K562 (cell line): ENCODE results near the gene SDK1. TPM values are rescaled to one million over a fixed set of nuclear protein-coding genes. Genes with fewer than 3 reads are reported as not detected.

ENCODE experiments used
- ATAC-seq: fragments of 200-7000 bp; cut with Tn5 transposase; 3 replicates; pipeline ENCODE4 v1.9.1; 2020; ENCODE audit warnings: moderate library complexity
- BruUV-seq: library from RNA; stranded (reverse); fragments of 400-500 nt; replicated peaks from 2 replicates; lab custom pipeline; 2021; lab: Mats Ljungman, UMichigan
- CTCF ChIA-PET: fragments of 300-600 bp; formaldehyde crosslinking; extraction: SDS; loops from one replicate; lab custom pipeline; 2021; ENCODE audit warnings: low intra/inter-chr PET ratio; lab: Yijun Ruan, JAX
- POLR2A ChIA-PET: fragments of 300-600, 350-650 bp; sonication (Branson Sonifier 250); formaldehyde crosslinking; extraction: SDS; loops from one replicate; lab custom pipeline; 2021; ENCODE audit warnings: antibody characterized with exemption, inconsistent platforms; lab: Yijun Ruan, JAX
- DNase-seq, 4 experiments: peaks; one replicate each; pipeline versions ENCODE4 v3.0.0 to v3.0.0-alpha.2; 2011 to 2018; ENCODE audit warnings: low spot score in 3 of 4, mixed read lengths in 3 of 4; ENCODE audit errors: extremely low read depth in 1 of 4
- FAIRE-seq: peaks from 2 replicates; lab custom pipeline; 2011; peaks lifted over from hg19 to GRCh38; lab: Jason Lieb, UNC
- H2AFZ ChIP-seq: 2 replicates; pipeline ENCODE4 v1.6.0; 2011; ENCODE audit warnings: low read depth, low read length, control low read depth, inconsistent platforms
- H3K27ac ChIP-seq: fragments of 200-600 bp; 3 replicates; pipeline ENCODE4 v1.8.0; 2011; ENCODE audit warnings: low read depth, mild to moderate bottlenecking, control low read depth, inconsistent platforms, low read length, moderate library complexity, mixed read lengths; ENCODE audit errors: extremely low read depth
- H3K27me3 ChIP-seq, 2 experiments: fragments of 300-600 bp in 1 of 2; 2 replicates in 1 of 2; 3 replicates in 1 of 2; pipeline versions ENCODE4 v1.6.0 to v1.8.0; 2011; ENCODE audit warnings: inconsistent platforms in 2 of 2, low read length in 2 of 2, mild to moderate bottlenecking in 1 of 2, mixed read lengths in 1 of 2, moderate library complexity in 1 of 2; ENCODE audit not compliant: control insufficient read depth in 2 of 2, insufficient read depth in 2 of 2
- H3K36me3 ChIP-seq: fragments of 300-600 bp; 3 replicates; pipeline ENCODE4 v1.8.0; 2011; ENCODE audit warnings: mild to moderate bottlenecking, low read length, inconsistent platforms; ENCODE audit not compliant: control insufficient read depth, insufficient read depth
- H3K4me1 ChIP-seq, 2 experiments: fragments of 200-600 bp in 1 of 2; replicated peaks in 1 of 2; 2 replicates in 1 of 2; 3 replicates in 1 of 2; pipeline versions ENCODE4 v1.5.1 to v1.8.0; 2011; ENCODE audit warnings: inconsistent platforms in 2 of 2, low read length in 2 of 2, mild to moderate bottlenecking in 1 of 2, mixed read lengths in 1 of 2, moderate library complexity in 1 of 2; ENCODE audit not compliant: control insufficient read depth in 2 of 2, insufficient read depth in 2 of 2
- H3K4me2 ChIP-seq: 2 replicates; pipeline ENCODE4 v1.6.1; 2011; ENCODE audit warnings: low read length, control low read depth, inconsistent platforms, mixed read lengths; ENCODE audit not compliant: insufficient read depth
- H3K4me3 ChIP-seq: fragments of 200-600 bp; sonication (generic), shearing (Covaris generic); 2 replicates; pipeline ENCODE4 v1.5.1; 2016; ENCODE audit warnings: control low read depth, inconsistent platforms
- H3K79me2 ChIP-seq: fragments of 200-600 bp; 3 replicates; pipeline ENCODE4 v1.8.0; 2011; ENCODE audit warnings: low read length, inconsistent platforms; ENCODE audit not compliant: control insufficient read depth, insufficient read depth
- H3K9ac ChIP-seq, 2 experiments: 2 replicates each; pipeline versions ENCODE4 v1.6.0 to v1.6.1; 2011; ENCODE audit warnings: low read depth in 2 of 2, low read length in 2 of 2, control low read depth in 1 of 2, inconsistent platforms in 1 of 2, mild to moderate bottlenecking in 1 of 2, mixed read lengths in 1 of 2; ENCODE audit not compliant: insufficient read depth in 1 of 2
- H3K9me1 ChIP-seq: one replicate; pipeline ENCODE4 v1.6.0; 2011; ENCODE audit warnings: inconsistent platforms, mild to moderate bottlenecking, low read length, moderate library complexity; ENCODE audit not compliant: control insufficient read depth, insufficient read depth
- H3K9me3 ChIP-seq: replicated peaks from 2 replicates; pipeline ENCODE4 v1.5.1; 2011; ENCODE audit warnings: low read depth, low read length, inconsistent platforms; ENCODE audit not compliant: control insufficient read depth, insufficient read depth
- H4K20me1 ChIP-seq: replicated peaks from 2 replicates; pipeline ENCODE4 v1.6.1; 2011; ENCODE audit warnings: low read length, inconsistent platforms, mixed read lengths; ENCODE audit not compliant: control insufficient read depth, insufficient read depth
- CHAMP1 ChIP-seq: fragments of 450-650 bp; IDR thresholded peaks from 2 replicates; pipeline ENCODE4 v1.6.1; 2016; ENCODE audit warnings: mild to moderate bottlenecking
- PCBP1 ChIP-seq: fragments of 200-400 bp; formaldehyde crosslinking; IDR thresholded peaks from 2 replicates; pipeline ENCODE4 v1.6.1; 2018; ENCODE audit warnings: mild to moderate bottlenecking, low read depth, low read length; ENCODE audit not compliant: poor library complexity, severe bottlenecking
- PREB ChIP-seq: sonication (generic); formaldehyde crosslinking; IDR thresholded peaks from 2 replicates; pipeline ENCODE4 v1.8.1; 2023; ENCODE audit warnings: mild to moderate bottlenecking, missing genetic modification reagents
- ZBTB8A ChIP-seq: fragments of 450-650 bp; IDR thresholded peaks from 2 replicates; pipeline ENCODE4 v1.6.1; 2018; ENCODE audit warnings: mild to moderate bottlenecking, moderate library complexity; ENCODE audit not compliant: partially characterized antibody
- ZNF507 ChIP-seq: conservative IDR thresholded peaks from 2 replicates; pipeline ENCODE4 v1.6.1; 2017; ENCODE audit warnings: missing genetic modification characterization, missing compliant biosample characterization
- ZNF592 ChIP-seq: fragments of 450-650 bp; IDR thresholded peaks from 2 replicates; pipeline ENCODE4 v1.6.1; 2017; ENCODE audit warnings: antibody characterized with exemption, mild to moderate bottlenecking
- ZNF740 ChIP-seq, 3 experiments: fragments of 200-800 bp in 1 of 3; sonication (Bioruptor generic) in 1 of 3; sonication (generic) in 1 of 3; formaldehyde crosslinking in 1 of 3; IDR thresholded peaks; 2 replicates each; pipeline versions ENCODE4 v1.6.1 to v1.8.0; 2016 to 2022; ENCODE audit warnings: mild to moderate bottlenecking in 2 of 3, missing compliant biosample characterization in 2 of 3, missing genetic modification characterization in 2 of 3, missing genetic modification reagents in 1 of 3
- WGBS: fragments of 100-300 bp; shearing (Covaris generic); methylation state at CpG from one replicate; pipeline ENCODE4 v1.1.6; 2016; ENCODE audit warnings: low coverage, mixed read lengths; ENCODE audit not compliant: insufficient coverage; ENCODE audit errors: missing lambda C conversion rate; 5-methylcytosine and 5-hydroxymethylcytosine counted together
- in situ Hi-C: fragments of 300-500 bp; cut with MboI; formaldehyde crosslinking; loops from 4 replicates; pipeline ENCODE4 v1.15.0; 2018; ENCODE audit warnings: inconsistent platforms, mixed read lengths
- intact Hi-C: fragments of 100-400 bp; cut with micrococcal nuclease; formaldehyde crosslinking; loops from 2 replicates; pipeline ENCODE4 v1.14.2; 2022
- polyA plus RNA-seq, 8 experiments: library from polyadenylated mRNA; depleted of rRNA in 4 of 8; stranded (reverse) in 5 of 8; unstranded in 3 of 8; fragments of >200 nt; fragmentation: Nextera tagmentation in 2 of 8; fragmentation: Illumina TruSeq in 1 of 8; extraction: Ambion mirVana in 2 of 8; extraction: Trizol in 1 of 8; gene quantifications; 2 replicates each; pipeline versions ENCODE4 v1.2.1 to v1.2.3, GENCODE V29; 2011 to 2014; ENCODE audit warnings: inconsistent platforms in 1 of 8, missing spikeins in 1 of 8
- total RNA-seq, 7 experiments: library from RNA; depleted of rRNA in 6 of 7; stranded (reverse); fragments of >200 nt in 6 of 7; fragmentation: Illumina TruSeq in 2 of 7; extraction: Trizol in 2 of 7; gene quantifications; 2 replicates each; pipeline versions ENCODE4 v1.2.1 to v1.2.3, GENCODE V29; 2011 to 2021; ENCODE audit warnings: low replicate concordance in 1 of 7

Gene SDK1
- total and polyA plus RNA-seq, 9 of the 15 experiments (the other 6 are each of a cell fraction or from before 2014, with no cell fraction given): 0.16 TPM; not detected in 8

DNA sequence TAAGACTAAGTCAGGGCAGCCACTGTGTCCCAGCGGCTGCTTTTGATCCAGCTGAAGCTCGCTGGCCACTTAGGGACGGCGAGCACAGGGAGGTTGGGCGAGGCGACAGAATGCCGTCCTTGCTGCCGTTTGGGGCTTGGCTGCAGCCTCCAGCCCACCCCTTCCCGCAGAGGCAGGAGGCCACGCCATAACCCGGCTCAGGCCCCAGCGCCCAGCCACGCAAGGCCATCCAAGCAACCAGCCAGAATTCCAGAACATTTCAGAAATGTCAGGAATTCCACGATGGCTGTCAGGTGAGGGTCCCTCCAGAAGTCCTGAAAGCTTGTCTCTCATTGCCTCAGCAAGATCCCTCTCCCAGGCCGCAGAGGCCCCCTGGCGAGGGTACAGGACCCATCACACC, 901.9 kb downstream of the SDK1 start:
- Histone ChIP-seq H3K4me3 (no peak overlapping the region), H2AFZ (no peak overlapping the region), H3K9me3 (no peaks in the 10 kb centered on the region), H3K79me2 (no peaks in the 10 kb centered on the region), H3K9me1 (peaks cover 3% of the 10 kb centered on the region), H3K4me1 (peaks cover 0 to 5% of the 10 kb centered on the region in 2 experiments; a peak in 2 of 5 replicates), H4K20me1 (peaks cover 2% of the 10 kb centered on the region; the same call in 1 of the 2 replicates), H3K36me3 (no peaks in the 10 kb centered on the region), H3K27me3 (peaks cover 21 to 82% of the 10 kb centered on the region in 2 experiments; a peak in 3 of 5 replicates), H3K4me2 (no peak overlapping the region), H3K27ac (no peak overlapping the region), H3K9ac (no peak overlapping the region; a peak in 1 of 4 replicates)
- TF ChIP-seq PREB (no peak), ZNF740 (CRISPR knock-in tag; IDR thresholded peaks at IDR 0.05) (no peak), ZNF740 (tag; IDR thresholded peaks at IDR 0.05) (no peak), CHAMP1 (no peak), ZNF507 (tag) (no peak), ZBTB8A (no peak), ZNF592 (no peak), PCBP1 (no peak)
- ChIA-PET POLR2A (no interaction called here), CTCF (no interaction called here)
- no TSS peak for BruUV-seq
- ATAC-seq (no peak), DNase-seq (no peak), FAIRE-seq (no peak)
- in situ Hi-C loops (no loop called here), intact Hi-C loops (no loop called here)
- WGBS: 0% methylated on average over 13 of the region's 16 CpGs
